Measurements from ENCODE around the gene FRAS1. TPM values are rescaled to one million over a fixed set of nuclear protein-coding genes. Genes with fewer than 3 reads are reported as not detected.
"Not testable (repeated sequence)": the region's sequence is repeated elsewhere in the genome, so short reads cannot be mapped to it uniquely, and the experiment has no call there.

Gene FRAS1
- total RNA-seq, 2 donors from 2014 or later, result 0.17 TPM; not detected in 1

- Mint-ChIP-seq H3K4me3 (no peak overlapping the region), H3K4me1 (ENCODE audit: low read depth in 2 of 2) (no peaks in the 10 kb centered on the region), H3K27me3 (peaks cover 0 to 5% of the 10 kb centered on the region in 2 donors), H3K9me3 (no peaks in the 10 kb centered on the region), H3K27ac (no peak overlapping the region), H3K36me3 (no peaks in the 10 kb centered on the region)
- ATAC-seq (no peak), DNase-seq (ENCODE audit: low spot score) (no peak)
Observed at GRCh38 chr4:78099058-78099457, 41.9 kb downstream of the FRAS1 start.

- H3K9me3 Mint-ChIP-seq, result no peaks in the 10 kb centered on the region
- no peaks in the 10 kb centered on the region for H3K4me1 Mint-ChIP-seq (ENCODE audit: low read depth in 2 of 2)
- no peak overlapping the region for H3K4me3 Mint-ChIP-seq
Observed at GRCh38 chr4:78100060-78100459, 42.9 kb downstream of the FRAS1 start.

GRCh38 chr4:78119698-78120097 is 62.6 kb downstream of the FRAS1 start:
- Mint-ChIP-seq H3K9me3 (no peaks in the 10 kb centered on the region), H3K27me3 (peaks cover 14 to 17% of the 10 kb centered on the region in 2 donors), H3K27ac (no peak overlapping the region), H3K4me3 (no peak overlapping the region), H3K36me3 (no peaks in the 10 kb centered on the region), H3K4me1 (ENCODE audit: low read depth in 2 of 2) (no peaks in the 10 kb centered on the region)
- DNase-seq (ENCODE audit: low spot score), result no peak
- ATAC-seq, result no peak

More at GRCh38 chr4:78100060-78100459, 42.9 kb downstream of the FRAS1 start:
- H3K27me3 Mint-ChIP-seq, result peaks cover 2 to 5% of the 10 kb centered on the region in 2 donors
- H3K27ac Mint-ChIP-seq, result no peak overlapping the region
- no peaks in the 10 kb centered on the region for H3K36me3 Mint-ChIP-seq
- DNase-seq (ENCODE audit: low spot score) (no peak), ATAC-seq (no peak)

GRCh38 chr4:78120144-78120880 is 63.2 kb downstream of the FRAS1 start:
- no peaks in the 10 kb centered on the region for H3K9me3 Mint-ChIP-seq
- no peak overlapping the region for H3K4me3 Mint-ChIP-seq
- no peak overlapping the region for H3K27ac Mint-ChIP-seq
- H3K36me3 Mint-ChIP-seq, result no peaks in the 10 kb centered on the region
- H3K27me3 Mint-ChIP-seq, result peaks cover 18 to 24% of the 10 kb centered on the region in 2 donors
- no peaks in the 10 kb centered on the region for H3K4me1 Mint-ChIP-seq (ENCODE audit: low read depth in 2 of 2)
- ATAC-seq (no peak), DNase-seq (ENCODE audit: low spot score) (no peak)

- Mint-ChIP-seq H3K4me3 (no peak overlapping the region), H3K36me3 (no peaks in the 10 kb centered on the region), H3K9me3 (no peaks in the 10 kb centered on the region), H3K27ac (no peak overlapping the region), H3K27me3 (peaks cover 18 to 26% of the 10 kb centered on the region in 2 donors), H3K4me1 (ENCODE audit: low read depth in 2 of 2) (no peaks in the 10 kb centered on the region)
- DNase-seq (ENCODE audit: low spot score) (no peak), ATAC-seq (peak in 1 of 2 donors; percentile 57)
Observed at GRCh38 chr4:78121338-78121904, 64.3 kb downstream of the FRAS1 start.

- H3K27me3 Mint-ChIP-seq, result peaks cover 29 to 30% of the 10 kb centered on the region in 2 donors
- not testable (repeated sequence) for ATAC-seq; H3K9me3 Mint-ChIP-seq; H3K4me3 Mint-ChIP-seq; DNase-seq (ENCODE audit: low spot score); H3K4me1 Mint-ChIP-seq (ENCODE audit: low read depth in 2 of 2); H3K27ac Mint-ChIP-seq; H3K36me3 Mint-ChIP-seq
Observed at GRCh38 chr4:78125834-78126331, 68.8 kb downstream of the FRAS1 start.

- Mint-ChIP-seq H3K9me3 (peaks cover 7% of the 10 kb centered on the region), H3K4me3 (no peak overlapping the region), H3K27me3 (peaks cover 36 to 46% of the 10 kb centered on the region in 2 donors), H3K4me1 (ENCODE audit: low read depth in 2 of 2) (peaks cover 0 to 3% of the 10 kb centered on the region in 2 donors), H3K36me3 (peaks cover 5% of the 10 kb centered on the region), H3K27ac (no peak overlapping the region)
- DNase-seq (ENCODE audit: low spot score) (no peak), ATAC-seq (no peak)
Observed at GRCh38 chr4:78129383-78130108, 72.4 kb downstream of the FRAS1 start.

GRCh38 chr4:78131403-78131802 is 74.3 kb downstream of the FRAS1 start:
- H3K36me3 Mint-ChIP-seq, result peaks cover 5% of the 10 kb centered on the region
- no peak overlapping the region for H3K27ac Mint-ChIP-seq
- DNase-seq (ENCODE audit: low spot score) (no peak), ATAC-seq (no peak)
- H3K9me3 Mint-ChIP-seq, result peaks cover 7% of the 10 kb centered on the region
- no peak overlapping the region for H3K4me3 Mint-ChIP-seq
- H3K27me3 Mint-ChIP-seq, result peaks cover 29 to 55% of the 10 kb centered on the region in 2 donors
- peaks cover 0 to 3% of the 10 kb centered on the region in 2 donors for H3K4me1 Mint-ChIP-seq (ENCODE audit: low read depth in 2 of 2)

- H3K9me3 Mint-ChIP-seq, result peaks cover 2% of the 10 kb centered on the region
- H3K27ac Mint-ChIP-seq, result no peak overlapping the region
- H3K4me3 Mint-ChIP-seq, result no peak overlapping the region
- DNase-seq (ENCODE audit: low spot score), result no peak
- no peak for ATAC-seq
- peaks cover 18 to 36% of the 10 kb centered on the region in 2 donors for H3K27me3 Mint-ChIP-seq
- no peaks in the 10 kb centered on the region for H3K36me3 Mint-ChIP-seq
- no peaks in the 10 kb centered on the region for H3K4me1 Mint-ChIP-seq (ENCODE audit: low read depth in 2 of 2)
Observed at GRCh38 chr4:78136109-78137081, 79.3 kb downstream of the FRAS1 start.

- no peak overlapping the region for H3K27ac Mint-ChIP-seq
- peaks cover 3% of the 10 kb centered on the region for H3K36me3 Mint-ChIP-seq
Observed at GRCh38 chr4:78137532-78137931, 80.4 kb downstream of the FRAS1 start.

GRCh38 chr4:78138252-78138651 is 81.1 kb downstream of the FRAS1 start:
- Mint-ChIP-seq H3K4me1 (ENCODE audit: low read depth in 2 of 2) (no peaks in the 10 kb centered on the region), H3K27ac (no peak overlapping the region), H3K9me3 (no peaks in the 10 kb centered on the region), H3K27me3 (peaks cover 9 to 30% of the 10 kb centered on the region in 2 donors), H3K36me3 (peaks cover 4% of the 10 kb centered on the region), H3K4me3 (no peak overlapping the region)
- DNase-seq (ENCODE audit: low spot score) (no peak), ATAC-seq (no peak)

More at GRCh38 chr4:78137532-78137931, 80.4 kb downstream of the FRAS1 start:
- Mint-ChIP-seq H3K4me3 (no peak overlapping the region), H3K4me1 (ENCODE audit: low read depth in 2 of 2) (no peaks in the 10 kb centered on the region), H3K9me3 (peaks cover 2% of the 10 kb centered on the region), H3K27me3 (peaks cover 12 to 35% of the 10 kb centered on the region in 2 donors)
- ATAC-seq, result no peak
- no peak for DNase-seq (ENCODE audit: low spot score)

GRCh38 chr4:78143634-78144033 is 86.5 kb downstream of the FRAS1 start:
- DNase-seq (ENCODE audit: low spot score), result no peak
- H3K4me3 Mint-ChIP-seq, result no peak overlapping the region
- no peaks in the 10 kb centered on the region for H3K4me1 Mint-ChIP-seq (ENCODE audit: low read depth in 2 of 2)
- peaks cover 17 to 29% of the 10 kb centered on the region in 2 donors for H3K27me3 Mint-ChIP-seq
- H3K36me3 Mint-ChIP-seq, result peaks cover 4% of the 10 kb centered on the region
- no peaks in the 10 kb centered on the region for H3K9me3 Mint-ChIP-seq
- no peak for ATAC-seq
- H3K27ac Mint-ChIP-seq, result no peak overlapping the region

GRCh38 chr4:78145008-78145407 is 87.9 kb downstream of the FRAS1 start:
- ATAC-seq (no peak), DNase-seq (ENCODE audit: low spot score) (no peak)
- Mint-ChIP-seq H3K9me3 (no peaks in the 10 kb centered on the region), H3K36me3 (peaks cover 4% of the 10 kb centered on the region), H3K4me1 (ENCODE audit: low read depth in 2 of 2) (no peaks in the 10 kb centered on the region), H3K27me3 (peaks cover 18 to 29% of the 10 kb centered on the region in 2 donors), H3K4me3 (no peak overlapping the region), H3K27ac (no peak overlapping the region)
